ENCODE data around the gene ATP5ME.
"Not testable (repeated sequence)": the region's sequence is repeated elsewhere in the genome, so short reads cannot be mapped to it uniquely, and the experiment has no call there.

Gene ATP5ME

GRCh38 chr4:712093-712492, 38.0 kb upstream of the ATP5ME start:
- Histone ChIP-seq H3K9me3 (ENCODE audit: control insufficient read depth, low read length) (no peaks in the 10 kb centered on the region), H3K4me3 (ENCODE audit: extremely low read depth, insufficient read depth, low read length, poor library complexity, severe bottlenecking) (no peak overlapping the region), H3K36me3 (ENCODE audit: control insufficient read depth, insufficient read depth, low read length) (peaks cover 67% of the 10 kb centered on the region), H3K4me1 (ENCODE audit: control insufficient read depth, insufficient read depth, low read length, poor library complexity, severe bottlenecking) (peaks cover 2% of the 10 kb centered on the region), H3K27ac (ENCODE audit: low read depth, low read length, severe bottlenecking) (no peak overlapping the region)
- no CpG with 5 or more reads among the region's 3 CpGs for WGBS, 2 experiments (ENCODE audit: insufficient coverage in 2 of 2)

- H3K9me3 ChIP-seq (ENCODE audit: control insufficient read depth, low read length): no peaks in the 10 kb centered on the region
- H3K4me1 ChIP-seq (ENCODE audit: control insufficient read depth, insufficient read depth, low read length, poor library complexity, severe bottlenecking): peaks cover 4% of the 10 kb centered on the region
- 96 to 97% methylated on average over 12 of the region's 13 CpGs for WGBS, 2 experiments (ENCODE audit: insufficient coverage in 2 of 2)
- peaks cover 67% of the 10 kb centered on the region for H3K36me3 ChIP-seq (ENCODE audit: control insufficient read depth, insufficient read depth, low read length)
- no peak overlapping the region for H3K27ac ChIP-seq (ENCODE audit: low read depth, low read length, severe bottlenecking)
- no peak overlapping the region for H3K4me3 ChIP-seq (ENCODE audit: extremely low read depth, insufficient read depth, low read length, poor library complexity, severe bottlenecking)
Observed at GRCh38 chr4:710916-711315, 36.8 kb upstream of the ATP5ME start.

GRCh38 chr4:710116-710515, 36.0 kb upstream of the ATP5ME start:
- peaks cover 4% of the 10 kb centered on the region for H3K4me1 ChIP-seq (ENCODE audit: control insufficient read depth, insufficient read depth, low read length, poor library complexity, severe bottlenecking)
- H3K36me3 ChIP-seq (ENCODE audit: control insufficient read depth, insufficient read depth, low read length): peaks cover 67% of the 10 kb centered on the region
- no peak overlapping the region for H3K27ac ChIP-seq (ENCODE audit: low read depth, low read length, severe bottlenecking)
- 93 to 94% methylated on average over 8 of the region's 9 CpGs for WGBS, 2 experiments (ENCODE audit: insufficient coverage in 2 of 2)
- H3K4me3 ChIP-seq (ENCODE audit: extremely low read depth, insufficient read depth, low read length, poor library complexity, severe bottlenecking): no peak overlapping the region
- no peaks in the 10 kb centered on the region for H3K9me3 ChIP-seq (ENCODE audit: control insufficient read depth, low read length)

GRCh38 chr4:709348-709747, 35.3 kb upstream of the ATP5ME start:
- no peaks in the 10 kb centered on the region for H3K9me3 ChIP-seq (ENCODE audit: control insufficient read depth, low read length)
- no peak overlapping the region for H3K4me3 ChIP-seq (ENCODE audit: extremely low read depth, insufficient read depth, low read length, poor library complexity, severe bottlenecking)
- no peak overlapping the region for H3K27ac ChIP-seq (ENCODE audit: low read depth, low read length, severe bottlenecking)
- 95 to 96% methylated on average over 6 of the region's 6 CpGs for WGBS, 2 experiments (ENCODE audit: insufficient coverage in 2 of 2)
- peaks cover 4% of the 10 kb centered on the region for H3K4me1 ChIP-seq (ENCODE audit: control insufficient read depth, insufficient read depth, low read length, poor library complexity, severe bottlenecking)
- peaks cover 64% of the 10 kb centered on the region for H3K36me3 ChIP-seq (ENCODE audit: control insufficient read depth, insufficient read depth, low read length)

- WGBS, 2 experiments (ENCODE audit: insufficient coverage in 2 of 2): 95 to 100% methylated on average over 2 to 3 of the region's 6 CpGs
- no peak overlapping the region for H3K4me3 ChIP-seq (ENCODE audit: extremely low read depth, insufficient read depth, low read length, poor library complexity, severe bottlenecking)
- no peaks in the 10 kb centered on the region for H3K9me3 ChIP-seq (ENCODE audit: control insufficient read depth, low read length)
Observed at GRCh38 chr4:708631-708933, 34.5 kb upstream of the ATP5ME start.

GRCh38 chr4:707929-708630, 34.0 kb upstream of the ATP5ME start:
- Histone ChIP-seq H3K36me3 (ENCODE audit: control insufficient read depth, insufficient read depth, low read length) (peaks cover 51% of the 10 kb centered on the region), H3K9me3 (ENCODE audit: control insufficient read depth, low read length) (no peaks in the 10 kb centered on the region), H3K4me1 (ENCODE audit: control insufficient read depth, insufficient read depth, low read length, poor library complexity, severe bottlenecking) (peaks cover 4% of the 10 kb centered on the region), H3K4me3 (ENCODE audit: extremely low read depth, insufficient read depth, low read length, poor library complexity, severe bottlenecking) (no peak overlapping the region), H3K27ac (ENCODE audit: low read depth, low read length, severe bottlenecking) (no peak overlapping the region)
- WGBS, 2 experiments (ENCODE audit: insufficient coverage in 2 of 2): 91 to 95% methylated on average over 9 to 10 of the region's 11 CpGs

More at GRCh38 chr4:708631-708933, 34.5 kb upstream of the ATP5ME start:
- peaks cover 56% of the 10 kb centered on the region for H3K36me3 ChIP-seq (ENCODE audit: control insufficient read depth, insufficient read depth, low read length)
- no peak overlapping the region for H3K27ac ChIP-seq (ENCODE audit: low read depth, low read length, severe bottlenecking)
- peaks cover 4% of the 10 kb centered on the region for H3K4me1 ChIP-seq (ENCODE audit: control insufficient read depth, insufficient read depth, low read length, poor library complexity, severe bottlenecking)

- 68 to 82% methylated on average over 13 to 17 of the region's 21 CpGs for WGBS, 2 experiments (ENCODE audit: insufficient coverage in 2 of 2)
- Histone ChIP-seq H3K36me3 (ENCODE audit: control insufficient read depth, insufficient read depth, low read length) (peaks cover 41% of the 10 kb centered on the region), H3K27ac (ENCODE audit: low read depth, low read length, severe bottlenecking) (no peak overlapping the region), H3K4me1 (ENCODE audit: control insufficient read depth, insufficient read depth, low read length, poor library complexity, severe bottlenecking) (peaks cover 4% of the 10 kb centered on the region), H3K4me3 (ENCODE audit: extremely low read depth, insufficient read depth, low read length, poor library complexity, severe bottlenecking) (peak overlapping the region; percentile 95), H3K9me3 (ENCODE audit: control insufficient read depth, low read length) (no peaks in the 10 kb centered on the region)
Observed at GRCh38 chr4:706834-707598, 32.9 kb upstream of the ATP5ME start.

- peaks cover 33% of the 10 kb centered on the region for H3K36me3 ChIP-seq (ENCODE audit: control insufficient read depth, insufficient read depth, low read length)
- H3K4me3 ChIP-seq (ENCODE audit: extremely low read depth, insufficient read depth, low read length, poor library complexity, severe bottlenecking): peak overlapping the region; percentile 95
- H3K27ac ChIP-seq (ENCODE audit: low read depth, low read length, severe bottlenecking): peak overlapping the region; percentile 91
- WGBS, 2 experiments (ENCODE audit: insufficient coverage in 2 of 2): 3 to 5% methylated on average over 16 to 18 of the region's 21 CpGs
- not testable (repeated sequence) for H3K4me1 ChIP-seq (ENCODE audit: control insufficient read depth, insufficient read depth, low read length, poor library complexity, severe bottlenecking); H3K9me3 ChIP-seq (ENCODE audit: control insufficient read depth, low read length)
Observed at GRCh38 chr4:706083-706633, 32.1 kb upstream of the ATP5ME start.

- 0 to 5% methylated on average over 54 to 56 of the region's 82 CpGs for WGBS, 2 experiments (ENCODE audit: insufficient coverage in 2 of 2)
- peak within 1 kb of the TSS; percentile 91 for H3K27ac ChIP-seq (ENCODE audit: low read depth, low read length, severe bottlenecking)
Observed at GRCh38 chr4:705278-706082, 31.4 kb upstream of the ATP5ME start, which contains the start of gene PCGF3. TSS of gene PCGF3 (plus strand) at chr4:705832. CDS start at chr4:733681, 27,849 bp downstream.

GRCh38 chr4:704971-705277, 30.8 kb upstream of the ATP5ME start:
- WGBS, 2 experiments (ENCODE audit: insufficient coverage in 2 of 2): 90 to 100% methylated on average over 1 of the region's 1 CpG
- peaks cover 21% of the 10 kb centered on the region for H3K36me3 ChIP-seq (ENCODE audit: control insufficient read depth, insufficient read depth, low read length)
- H3K4me1 ChIP-seq (ENCODE audit: control insufficient read depth, insufficient read depth, low read length, poor library complexity, severe bottlenecking): peaks cover 4% of the 10 kb centered on the region
- H3K9me3 ChIP-seq (ENCODE audit: control insufficient read depth, low read length): no peaks in the 10 kb centered on the region
- no peak overlapping the region for H3K27ac ChIP-seq (ENCODE audit: low read depth, low read length, severe bottlenecking)
- peak overlapping the region; percentile 95 for H3K4me3 ChIP-seq (ENCODE audit: extremely low read depth, insufficient read depth, low read length, poor library complexity, severe bottlenecking)

More at GRCh38 chr4:705278-706082, 31.4 kb upstream of the ATP5ME start, which contains the start of gene PCGF3:
- Histone ChIP-seq H3K4me3 (ENCODE audit: extremely low read depth, insufficient read depth, low read length, poor library complexity, severe bottlenecking) (peak within 1 kb of the TSS; percentile 95), H3K4me1 (ENCODE audit: control insufficient read depth, insufficient read depth, low read length, poor library complexity, severe bottlenecking) (peaks cover 4% of the 10 kb centered on the region), H3K9me3 (ENCODE audit: control insufficient read depth, low read length) (no peaks in the 10 kb centered on the region), H3K36me3 (ENCODE audit: control insufficient read depth, insufficient read depth, low read length) (peaks cover 26% of the 10 kb centered on the region)

All from mesodermal cell (in vitro differentiated cells).